ENCODE measurements around the gene ALK.
A peak's percentile ranks its signal among the peaks of the same experiment; 100 is the strongest.

ALK gene

GRCh38 chr2:29314816-29315571 is 606.4 kb downstream of the ALK start:
- peak; percentile 31; the same call in 1 of the 2 replicates for TF ChIP-seq ZNF335 (tag by site-specific recombination; conservative IDR thresholded peaks at IDR 0.05)
- no peak for TF ChIP-seq ZNF501 (tag by site-specific recombination; IDR thresholded peaks at IDR 0.05)
- TF ChIP-seq ZSCAN18 (tag by site-specific recombination; IDR thresholded peaks at IDR 0.05): no peak
- no peak for TF ChIP-seq ZNF19 (tag by site-specific recombination; IDR thresholded peaks at IDR 0.05; ENCODE audit: low read depth)
- no peak for TF ChIP-seq GLIS2 (tag by site-specific recombination; IDR thresholded peaks at IDR 0.05)
- no peak for TF ChIP-seq ZNF280C (tag by site-specific recombination; IDR thresholded peaks at IDR 0.05)
- TF ChIP-seq ZNF707 (tag by site-specific recombination; IDR thresholded peaks at IDR 0.05): no peak
- TF ChIP-seq ZNF184 (tag by site-specific recombination; IDR thresholded peaks at IDR 0.05): peak; percentile 60; the same call in 1 of the 2 replicates
- peak; percentile 79 for TF ChIP-seq ZNF341 (tag by site-specific recombination; IDR thresholded peaks at IDR 0.05; ENCODE audit: low read depth)
- Histone ChIP-seq H3K9me3 (ENCODE audit: control insufficient read depth, insufficient read depth, low read depth, low read length) (no peaks in the 10 kb centered on the region), H3K27ac (ENCODE audit: extremely low read depth, low read depth, low read length) (no peak overlapping the region), H3K4me3 (ENCODE audit: low read depth, low read length) (peak overlapping the region; percentile 19), H3K36me3 (ENCODE audit: control insufficient read depth in 2 of 2, insufficient read depth in 1 of 2, low read length in 2 of 2) (no peaks in the 10 kb centered on the region), H3K4me1 (ENCODE audit: control insufficient read depth, insufficient read depth, low read length) (no peaks in the 10 kb centered on the region; the same call in 1 of the 2 replicates)
- CTCF ChIA-PET: interaction anchor here (0.6 to 1.2 kb wide), 8 partner anchors 9 to 770 kb away, joined by 3 to 6 read pairs (median 3); no protein-coding TSS in a partner anchor
- POLR2A ChIA-PET: no interaction called here

GRCh38 chr2:29311458-29311857 is 609.9 kb downstream of the ALK start:
- no peaks in the 10 kb centered on the region for H3K36me3 ChIP-seq (ENCODE audit: control insufficient read depth in 2 of 2, insufficient read depth in 1 of 2, low read length in 2 of 2)
- TF ChIP-seq ZNF302 (tag by site-specific recombination; IDR thresholded peaks at IDR 0.05; ENCODE audit: low read depth) (no peak), ZNF221 (tag by site-specific recombination; IDR thresholded peaks at IDR 0.05; ENCODE audit: borderline replicate concordance) (no peak), IKZF3 (tag by site-specific recombination; IDR thresholded peaks at IDR 0.05) (no peak), ZNF112 (tag by site-specific recombination; IDR thresholded peaks at IDR 0.05) (no peak), ZNF24 (tag by site-specific recombination; IDR thresholded peaks at IDR 0.05) (no peak), GFI1B (tag by site-specific recombination; IDR thresholded peaks at IDR 0.05) (no peak), HOXC10 (CRISPR knock-in tag; IDR thresholded peaks at IDR 0.05) (no peak)
- POLR2A ChIA-PET: no interaction called here
- H3K9me3 ChIP-seq (ENCODE audit: control insufficient read depth, insufficient read depth, low read depth, low read length): no peaks in the 10 kb centered on the region
- no peak overlapping the region for H3K4me3 ChIP-seq (ENCODE audit: low read depth, low read length)
- CTCF ChIA-PET: interaction anchor here (0.6 kb wide), 2 partner anchors 111 to 283 kb away, joined by 3 to 4 read pairs; no protein-coding TSS in a partner anchor
- no peak overlapping the region for H3K27ac ChIP-seq (ENCODE audit: extremely low read depth, low read depth, low read length)
- H3K4me1 ChIP-seq (ENCODE audit: control insufficient read depth, insufficient read depth, low read length): no peaks in the 10 kb centered on the region; the same call in 1 of the 2 replicates

GRCh38 chr2:29310650-29311348 is 610.6 kb downstream of the ALK start:
- Histone ChIP-seq H3K4me1 (ENCODE audit: control insufficient read depth, insufficient read depth, low read length) (no peaks in the 10 kb centered on the region; the same call in 1 of the 2 replicates), H3K27ac (ENCODE audit: extremely low read depth, low read depth, low read length) (no peak overlapping the region), H3K4me3 (ENCODE audit: low read depth, low read length) (no peak overlapping the region), H3K36me3 (ENCODE audit: control insufficient read depth in 2 of 2, insufficient read depth in 1 of 2, low read length in 2 of 2) (no peaks in the 10 kb centered on the region), H3K9me3 (ENCODE audit: control insufficient read depth, insufficient read depth, low read depth, low read length) (no peaks in the 10 kb centered on the region)
- CTCF ChIA-PET: interaction anchor here (0.6 to 2.0 kb wide), 7 partner anchors 8 to 372 kb away, joined by 3 to 12 read pairs (median 4); no protein-coding TSS in a partner anchor
- POLR2A ChIA-PET: no interaction called here
- TF ChIP-seq ZBTB17 (tag by site-specific recombination; IDR thresholded peaks at IDR 0.05) (no peak), ZSCAN18 (tag by site-specific recombination; IDR thresholded peaks at IDR 0.05) (no peak), ZNF148 (tag by site-specific recombination; IDR thresholded peaks at IDR 0.05; ENCODE audit: borderline replicate concordance) (no peak), ZXDB (tag by site-specific recombination; IDR thresholded peaks at IDR 0.05) (no peak), ZNF791 (tag by site-specific recombination; IDR thresholded peaks at IDR 0.05) (no peak), ZFHX2 (tag by site-specific recombination; conservative IDR thresholded peaks at IDR 0.05) (no peak), GLI4 (tag by site-specific recombination; IDR thresholded peaks at IDR 0.05) (no peak), ZNF211 (tag by site-specific recombination; IDR thresholded peaks at IDR 0.05; ENCODE audit: low read depth) (no peak)

Measured in HEK293 (cell line).